ENCODE measurements around the gene OTOF.
"Not testable (repeated sequence)": the region's sequence is repeated elsewhere in the genome, so short reads cannot be mapped to it uniquely, and the experiment has no call there.

Gene OTOF

GRCh38 chr2:26471289-26471688 lies 6.6 kb downstream of the OTOF start:
- DNase-seq (ENCODE audit: low spot score): no peak
- TF ChIP-seq CTCF (IDR thresholded peaks at IDR 0.05; ENCODE audit: extremely low read depth, missing control alignments): no peak

- DNase-seq (ENCODE audit: low spot score): no peak
- TF ChIP-seq CTCF (IDR thresholded peaks at IDR 0.05; ENCODE audit: extremely low read depth, missing control alignments): no peak
These were observed 7.2 kb downstream of the OTOF start for GRCh38 chr2:26470601-26471260.

- TF ChIP-seq CTCF (IDR thresholded peaks at IDR 0.05; ENCODE audit: extremely low read depth, missing control alignments): no peak
- no peak for DNase-seq (ENCODE audit: low spot score)
These were observed 8.0 kb downstream of the OTOF start for GRCh38 chr2:26469955-26470354.

- peak; percentile 61 for TF ChIP-seq CTCF (IDR thresholded peaks at IDR 0.05; ENCODE audit: extremely low read depth, missing control alignments)
- DNase-seq (ENCODE audit: low spot score): peak; percentile 80
These were observed 8.7 kb downstream of the OTOF start for GRCh38 chr2:26469092-26469710.

- DNase-seq (ENCODE audit: low spot score): not testable (repeated sequence)
These were observed 9.4 kb downstream of the OTOF start for GRCh38 chr2:26468544-26468943.

GRCh38 chr2:26466662-26467310 lies 11.1 kb downstream of the OTOF start:
- DNase-seq (ENCODE audit: low spot score): no peak
- no peak for TF ChIP-seq CTCF (IDR thresholded peaks at IDR 0.05; ENCODE audit: extremely low read depth, missing control alignments)

- no peak for DNase-seq (ENCODE audit: low spot score)
- TF ChIP-seq CTCF (IDR thresholded peaks at IDR 0.05; ENCODE audit: extremely low read depth, missing control alignments): no peak
These were observed 11.9 kb downstream of the OTOF start for GRCh38 chr2:26465981-26466471.

Measured in GM20000 (cell line).